EL (cell line): ENCODE measurements around the gene DUOXA1.
"Not testable (repeated sequence)": the region's sequence is repeated elsewhere in the genome, so short reads cannot be mapped to it uniquely, and the experiment has no call there.

Experiments
- DNase-seq: peaks from one replicate; pipeline ENCODE4 v3.0.0-alpha.2; 2016

DUOXA1 gene

DNA sequence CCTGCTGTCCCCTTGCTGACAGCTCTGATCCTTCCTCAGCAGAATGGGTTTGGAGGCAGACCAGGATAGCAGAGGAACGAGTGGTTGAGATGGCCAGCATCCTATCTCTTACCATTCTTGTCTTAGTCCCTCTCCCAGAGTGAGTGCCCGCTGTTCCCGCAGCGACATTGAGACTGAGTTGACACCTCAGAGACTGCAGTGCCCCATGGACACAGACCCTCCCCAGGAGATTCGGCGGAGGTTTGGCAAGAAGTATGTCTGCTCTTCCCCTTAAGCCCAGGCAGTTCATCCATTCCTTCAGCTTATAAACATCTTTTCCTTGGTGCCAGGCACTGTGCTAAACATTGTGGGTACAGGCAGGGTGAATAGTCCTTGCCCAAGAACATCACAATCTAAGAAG lies 21.3 kb upstream of the DUOXA1 start:
- no peak for DNase-seq

DNA sequence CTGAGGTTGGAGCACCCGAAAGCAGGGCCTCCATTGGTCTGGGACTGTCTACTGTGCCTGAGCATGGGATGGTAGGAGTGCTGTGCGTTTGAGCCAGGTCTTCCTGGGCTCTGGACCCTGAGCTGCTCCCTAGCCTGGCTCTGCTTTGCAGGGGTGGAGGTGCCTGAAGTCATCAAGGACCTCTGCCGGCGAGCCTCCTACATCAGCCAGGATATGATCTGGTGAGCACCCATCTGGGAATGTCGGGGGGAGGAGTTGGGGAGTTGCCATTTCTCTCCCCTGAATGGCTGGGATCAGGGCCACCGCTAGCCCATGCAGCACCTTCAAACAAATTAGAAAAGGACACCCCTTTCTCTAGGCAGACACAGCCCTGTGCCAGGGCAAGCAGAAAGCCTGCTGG lies 20.8 kb upstream of the DUOXA1 start:
- peak; percentile 33 for DNase-seq

DNA sequence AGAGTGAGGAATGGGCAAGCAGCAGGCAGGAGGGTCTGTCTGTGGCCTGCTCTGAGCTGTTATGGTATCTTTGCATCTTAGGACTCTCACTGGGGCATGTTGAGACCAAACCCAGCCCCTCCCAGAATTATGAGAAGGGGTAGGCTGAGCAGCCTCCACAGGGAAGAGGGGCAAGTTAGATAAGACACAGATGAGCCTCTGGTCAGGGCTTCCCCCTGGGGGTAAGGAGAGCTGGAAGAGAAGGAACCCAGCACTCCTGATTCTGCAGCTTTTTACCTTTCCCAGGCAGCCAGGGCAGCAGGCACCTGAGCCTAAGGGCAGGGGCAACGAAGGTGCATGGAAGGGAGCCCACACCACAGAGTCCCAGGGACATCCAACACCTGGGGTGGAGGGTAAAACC lies 19.4 kb upstream of the DUOXA1 start:
- DNase-seq, result no peak

DNA sequence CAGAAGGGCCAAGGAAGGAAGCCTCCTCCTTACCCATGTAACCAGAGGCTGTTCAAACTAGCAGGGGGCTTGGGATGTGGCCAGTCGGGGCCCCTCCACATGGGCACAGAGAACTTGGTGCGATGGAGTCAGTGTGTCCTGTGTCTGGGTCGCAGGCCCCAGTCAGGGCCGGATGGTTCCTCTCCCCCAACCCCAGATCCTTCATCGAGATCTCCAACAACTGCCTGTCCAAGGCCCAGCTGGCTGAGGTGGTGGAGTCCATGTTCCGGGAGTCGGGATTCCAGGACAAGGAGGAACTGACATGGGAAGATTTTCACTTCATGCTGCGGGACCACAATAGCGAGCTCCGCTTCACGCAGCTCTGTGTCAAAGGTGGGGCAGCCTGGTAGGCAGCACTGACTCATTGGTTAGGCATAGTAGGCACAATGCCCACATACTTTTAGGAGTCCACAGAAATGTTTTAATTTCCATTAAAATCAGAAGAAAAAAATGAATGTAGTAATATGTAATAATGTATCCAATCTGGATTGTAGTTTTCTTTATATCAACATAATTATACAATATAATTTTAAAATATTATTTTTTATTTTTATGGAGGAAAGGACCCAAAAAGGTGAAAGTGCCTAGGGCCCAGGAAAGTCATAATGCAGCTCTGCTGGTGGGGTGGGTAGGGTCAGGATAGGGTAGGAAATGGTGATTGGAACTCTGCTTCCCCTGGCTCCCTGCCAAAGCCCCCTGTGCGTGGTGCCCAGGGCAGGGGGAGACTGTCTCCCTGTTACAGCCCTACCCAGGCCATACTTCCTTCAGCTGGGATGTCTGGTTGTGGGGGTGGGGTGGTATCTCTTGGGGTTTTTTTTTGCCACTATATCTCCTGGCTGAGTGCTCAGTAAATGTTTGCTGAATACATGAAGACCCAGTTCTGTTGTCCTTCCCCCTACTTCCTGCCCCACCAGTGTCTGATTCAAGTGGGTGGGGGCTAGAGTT lies 18.7 kb upstream of the DUOXA1 start:
- DNase-seq, result peak; percentile 13

DNA sequence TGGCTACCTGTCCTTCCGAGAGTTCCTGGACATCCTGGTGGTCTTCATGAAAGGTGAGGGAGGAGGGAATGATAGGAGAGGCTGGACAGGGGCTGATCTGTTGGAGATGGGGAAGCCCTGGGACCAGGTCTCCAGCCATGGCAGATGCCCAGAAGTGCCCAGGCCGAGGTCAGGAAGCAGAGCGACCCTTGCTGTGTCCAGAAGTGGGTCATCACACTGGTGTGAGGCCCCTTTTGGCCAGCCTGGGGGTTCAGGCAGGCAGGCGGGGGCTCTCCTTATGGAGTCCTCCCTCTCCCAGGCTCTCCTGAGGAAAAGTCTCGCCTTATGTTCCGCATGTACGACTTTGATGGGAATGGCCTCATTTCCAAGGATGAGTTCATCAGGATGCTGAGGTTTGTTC lies 17.9 kb upstream of the DUOXA1 start:
- no peak for DNase-seq

DNA sequence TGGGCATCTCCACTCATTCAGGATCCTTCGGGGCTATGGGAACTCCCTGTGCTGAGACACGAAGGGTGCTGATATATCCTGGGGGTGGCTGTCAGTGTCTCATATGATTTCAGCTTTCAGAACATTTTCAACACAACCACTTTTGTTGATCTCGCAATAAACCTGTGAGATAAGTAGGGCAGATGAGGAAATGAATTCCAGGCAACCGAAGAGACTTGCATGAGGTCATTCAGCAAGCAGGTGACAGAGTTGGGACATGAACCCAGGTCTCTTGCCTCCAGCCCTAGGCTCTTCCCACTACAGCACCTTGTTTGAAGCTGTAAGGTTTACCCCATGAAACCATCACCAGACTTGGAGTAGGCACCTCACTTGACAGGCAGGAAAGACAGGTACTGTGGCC lies 16.7 kb upstream of the DUOXA1 start:
- DNase-seq, result no peak

DNA sequence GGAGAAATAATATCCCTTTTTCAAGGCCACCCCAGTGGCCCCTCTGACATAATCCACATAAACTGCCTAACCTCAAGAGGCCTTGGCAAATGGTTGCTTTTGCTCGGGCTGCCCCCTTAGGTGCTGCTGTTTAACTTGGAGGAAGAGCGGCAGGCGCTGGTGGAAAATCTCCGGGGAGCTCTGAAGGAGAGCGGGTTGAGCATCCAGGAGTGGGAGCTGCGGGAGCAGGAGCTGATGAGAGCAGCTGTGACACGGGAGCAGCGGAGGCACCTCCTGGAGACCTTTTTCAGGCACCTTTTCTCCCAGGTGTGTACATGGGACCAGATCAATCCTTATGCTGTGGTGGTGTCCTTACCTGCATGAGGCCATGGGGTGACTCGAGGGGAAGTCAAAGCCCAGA lies 15.1 kb upstream of the DUOXA1 start:
- no peak for DNase-seq

DNA sequence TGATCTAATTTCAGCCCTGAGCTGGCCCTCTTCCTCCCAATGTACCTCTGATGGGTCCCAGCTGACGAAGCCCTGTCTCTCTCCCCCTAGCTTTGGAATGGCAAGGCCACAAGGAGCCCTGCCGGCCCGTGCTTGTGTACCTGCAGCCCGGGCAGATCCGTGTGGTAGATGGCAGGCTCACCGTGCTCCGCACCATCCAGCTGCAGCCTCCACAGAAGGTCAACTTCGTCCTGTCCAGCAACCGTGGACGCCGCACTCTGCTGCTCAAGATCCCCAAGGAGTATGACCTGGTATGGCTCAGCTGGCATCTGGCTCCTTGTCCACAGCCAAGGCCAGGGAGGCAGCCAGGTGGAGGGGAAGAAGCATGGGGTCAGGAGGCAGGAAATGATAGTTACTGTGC lies 14.3 kb upstream of the DUOXA1 start:
- no peak for DNase-seq

DNA sequence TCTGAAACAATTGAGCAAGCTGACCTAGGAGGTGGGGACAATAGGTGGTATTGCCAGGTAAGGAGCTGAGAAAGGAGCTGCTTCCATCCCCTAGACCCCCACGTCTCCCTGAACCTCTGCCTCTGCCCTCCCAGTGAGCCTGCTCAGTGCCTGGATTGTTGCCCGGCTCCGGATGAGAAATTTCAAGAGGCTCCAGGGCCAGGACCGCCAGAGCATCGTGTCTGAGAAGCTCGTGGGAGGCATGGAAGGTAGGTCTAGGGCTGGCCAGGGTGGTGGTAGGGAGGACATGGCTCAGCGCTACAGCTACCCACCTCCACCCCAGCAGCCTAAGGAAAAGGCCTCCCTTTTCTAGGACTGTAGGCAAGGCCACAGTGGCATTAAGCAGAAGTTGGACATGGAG lies 13.4 kb upstream of the DUOXA1 start:
- DNase-seq, result no peak

DNA sequence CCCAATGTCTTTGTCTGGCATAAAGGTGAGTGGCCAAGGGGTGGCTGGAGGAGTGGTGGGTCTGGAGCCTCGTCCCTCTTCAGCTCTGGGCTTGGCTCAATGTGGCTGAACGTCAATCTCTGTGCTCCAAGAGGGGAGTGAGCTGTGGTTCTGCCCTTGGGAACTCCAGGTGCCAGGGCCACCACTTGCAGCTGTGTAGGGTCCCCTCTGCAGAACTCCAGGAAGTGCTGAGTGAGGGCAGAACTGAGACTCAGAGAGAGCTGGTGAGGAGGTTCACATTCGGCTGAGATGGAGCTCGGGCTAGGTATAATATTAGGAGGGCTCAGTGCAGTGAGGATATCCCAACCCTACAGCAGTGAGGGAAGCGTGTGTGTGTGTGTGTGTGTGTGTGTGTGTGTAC lies 11.7 kb upstream of the DUOXA1 start:
- no peak for DNase-seq

DNA sequence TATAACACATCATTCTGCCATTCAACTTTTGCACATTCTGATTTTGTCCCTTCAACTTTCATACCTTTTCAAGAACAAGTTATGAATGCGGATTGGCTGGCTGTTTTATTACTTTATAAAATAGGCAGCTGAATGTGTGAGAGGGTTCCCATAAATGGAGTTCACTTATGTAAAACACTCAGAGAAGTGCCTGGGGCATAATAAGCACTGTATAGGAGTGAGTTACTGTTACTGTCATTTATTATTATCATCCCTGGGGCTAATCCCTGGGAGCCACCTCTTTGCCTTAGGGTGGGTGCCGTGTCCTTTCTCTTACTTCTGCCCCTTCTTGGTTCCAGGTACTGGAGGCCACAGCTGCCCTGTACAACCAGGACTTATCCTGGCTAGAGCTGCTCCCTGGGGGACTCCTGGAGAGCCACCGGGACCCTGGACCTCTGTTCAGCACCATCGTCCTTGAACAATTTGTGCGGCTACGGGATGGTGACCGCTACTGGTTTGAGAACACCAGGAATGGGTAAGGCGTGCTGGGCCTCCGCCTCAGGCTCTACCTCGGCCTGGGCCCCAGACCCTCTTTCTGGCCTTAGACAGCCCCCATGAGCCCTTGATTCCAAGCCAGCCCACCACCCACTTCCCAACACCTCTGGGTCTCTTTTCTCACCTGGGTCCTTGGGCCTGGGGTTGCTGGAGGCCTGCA lies 11.0 kb upstream of the DUOXA1 start:
- no peak for DNase-seq

DNA sequence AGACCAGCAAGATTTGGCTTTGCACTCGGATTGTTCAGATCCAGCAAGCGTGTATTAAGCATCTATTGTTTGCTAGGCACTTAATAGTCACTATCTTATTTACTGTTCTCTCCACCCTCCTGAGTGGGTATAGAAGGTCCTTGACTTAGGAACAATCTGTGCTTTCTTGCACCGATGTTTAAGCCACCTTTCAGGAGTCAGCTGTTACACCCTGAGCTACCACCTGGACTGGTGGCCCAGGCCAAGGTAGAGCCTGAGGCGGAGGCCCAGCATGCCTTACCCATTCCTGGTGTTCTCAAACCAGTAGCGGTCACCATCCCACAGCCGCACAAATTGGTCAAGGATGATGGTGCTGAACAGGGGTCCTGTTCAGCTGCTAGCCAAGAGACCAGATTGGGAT lies 10.1 kb upstream of the DUOXA1 start:
- DNase-seq, result no peak

DNA sequence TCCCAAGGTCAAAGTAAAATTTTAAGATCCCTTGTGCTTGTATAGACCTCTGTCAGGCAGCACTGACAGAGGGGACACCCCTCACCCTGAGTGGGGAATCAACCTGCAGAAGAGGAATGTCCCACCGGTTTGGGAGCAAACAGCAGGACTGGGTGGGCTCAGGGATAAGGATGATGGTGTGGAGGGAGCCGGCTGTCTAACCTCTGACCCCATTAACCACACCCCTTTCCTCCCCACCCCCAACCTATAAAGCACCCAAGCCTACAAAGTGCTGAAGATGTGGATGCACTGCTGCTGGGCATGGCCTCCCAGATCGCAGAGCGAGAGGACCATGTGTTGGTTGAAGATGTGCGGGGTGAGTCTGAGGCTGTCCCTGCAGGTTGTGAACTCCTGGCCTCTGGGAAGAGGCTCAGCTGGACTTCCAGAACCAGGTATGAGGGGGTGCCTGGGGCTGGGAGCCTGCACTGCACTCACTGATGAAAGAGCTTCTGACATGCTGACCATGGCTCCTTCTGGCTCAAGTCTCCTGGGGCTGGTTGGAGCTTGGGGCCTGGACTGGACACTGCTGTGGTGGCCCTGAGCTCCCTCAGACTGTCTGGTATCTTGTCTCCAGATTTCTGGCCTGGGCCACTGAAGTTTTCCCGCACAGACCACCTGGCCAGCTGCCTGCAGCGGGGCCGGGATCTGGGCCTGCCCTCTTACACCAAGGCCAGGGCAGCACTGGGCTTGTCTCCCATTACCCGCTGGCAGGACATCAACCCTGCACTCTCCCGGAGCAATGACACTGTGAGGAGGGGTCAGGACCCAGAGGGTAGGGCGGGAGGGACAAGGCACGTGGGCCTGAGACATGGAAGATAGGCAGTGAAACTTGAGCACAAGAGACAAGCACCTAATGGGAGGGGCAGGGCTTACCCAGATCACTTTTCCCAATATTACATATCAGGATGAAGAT lies 9.4 kb upstream of the DUOXA1 start:
- DNase-seq, result no peak

DNA sequence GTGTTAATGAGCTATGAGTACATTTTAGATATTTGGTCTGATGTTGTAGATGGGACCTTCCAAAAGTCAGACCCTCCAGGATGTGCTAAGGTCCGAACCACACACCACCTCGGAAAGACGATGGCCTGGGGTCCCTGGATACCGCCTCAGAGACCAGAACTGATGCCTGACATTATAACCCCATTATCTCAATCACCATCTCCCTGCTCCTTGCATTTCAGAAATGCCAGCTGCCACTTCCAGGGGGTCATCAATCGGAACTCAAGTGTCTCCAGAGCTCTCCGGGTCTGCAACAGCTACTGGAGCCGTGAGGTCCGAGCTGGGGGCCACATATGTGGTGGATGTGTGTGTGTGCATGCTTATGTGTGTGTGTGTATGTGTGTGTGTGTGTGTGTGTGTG lies 8.0 kb upstream of the DUOXA1 start:
- no peak for DNase-seq

DNA sequence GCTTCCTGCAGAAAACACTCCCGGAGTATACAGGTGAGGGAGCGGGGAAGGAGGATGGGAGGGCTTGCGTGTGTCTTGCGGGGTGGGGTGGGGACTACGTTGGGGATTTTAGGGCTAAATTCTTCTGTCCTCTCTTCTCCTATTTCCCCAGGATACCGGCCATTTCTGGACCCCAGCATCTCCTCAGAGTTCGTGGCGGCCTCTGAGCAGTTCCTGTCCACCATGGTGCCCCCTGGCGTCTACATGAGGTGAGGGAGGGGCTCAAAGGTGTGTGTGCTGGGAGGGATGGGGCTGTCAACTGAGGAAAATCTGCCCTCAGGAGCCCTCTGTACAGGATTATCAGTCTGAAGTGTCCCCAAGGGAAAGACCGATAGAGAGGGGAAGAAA lies 6.7 kb upstream of the DUOXA1 start:
- no peak for DNase-seq

DNA sequence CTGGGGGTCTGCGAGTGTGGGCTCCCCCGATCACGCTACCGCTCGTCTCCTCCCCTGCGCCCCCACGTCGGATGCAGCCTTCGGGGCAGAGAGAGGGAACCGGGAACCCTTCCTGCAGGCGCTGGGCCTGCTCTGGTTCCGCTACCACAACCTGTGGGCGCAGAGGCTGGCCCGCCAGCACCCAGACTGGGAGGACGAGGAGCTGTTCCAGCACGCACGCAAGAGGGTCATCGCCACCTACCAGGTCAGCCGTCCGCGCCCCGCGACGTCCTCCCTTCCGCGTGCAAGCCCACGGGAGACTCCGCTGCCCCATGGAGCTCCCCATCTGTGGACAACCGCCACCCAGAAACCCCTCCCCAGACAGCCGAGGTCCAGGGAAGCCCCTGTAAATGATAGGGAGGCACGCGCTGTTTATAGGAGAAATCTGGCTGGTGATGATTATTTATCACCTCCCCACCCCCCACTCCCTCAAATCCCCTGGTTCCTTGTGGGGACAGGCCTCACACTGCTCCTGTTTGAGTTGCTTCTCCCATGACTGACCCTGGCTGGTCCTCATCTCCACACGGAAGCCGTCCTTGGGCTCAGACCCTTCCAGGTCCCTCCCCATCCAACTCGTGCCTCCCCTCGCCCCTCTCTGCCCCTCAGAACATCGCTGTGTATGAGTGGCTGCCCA lies 6.2 kb upstream of the DUOXA1 start:
- not testable (repeated sequence) for DNase-seq

DNA sequence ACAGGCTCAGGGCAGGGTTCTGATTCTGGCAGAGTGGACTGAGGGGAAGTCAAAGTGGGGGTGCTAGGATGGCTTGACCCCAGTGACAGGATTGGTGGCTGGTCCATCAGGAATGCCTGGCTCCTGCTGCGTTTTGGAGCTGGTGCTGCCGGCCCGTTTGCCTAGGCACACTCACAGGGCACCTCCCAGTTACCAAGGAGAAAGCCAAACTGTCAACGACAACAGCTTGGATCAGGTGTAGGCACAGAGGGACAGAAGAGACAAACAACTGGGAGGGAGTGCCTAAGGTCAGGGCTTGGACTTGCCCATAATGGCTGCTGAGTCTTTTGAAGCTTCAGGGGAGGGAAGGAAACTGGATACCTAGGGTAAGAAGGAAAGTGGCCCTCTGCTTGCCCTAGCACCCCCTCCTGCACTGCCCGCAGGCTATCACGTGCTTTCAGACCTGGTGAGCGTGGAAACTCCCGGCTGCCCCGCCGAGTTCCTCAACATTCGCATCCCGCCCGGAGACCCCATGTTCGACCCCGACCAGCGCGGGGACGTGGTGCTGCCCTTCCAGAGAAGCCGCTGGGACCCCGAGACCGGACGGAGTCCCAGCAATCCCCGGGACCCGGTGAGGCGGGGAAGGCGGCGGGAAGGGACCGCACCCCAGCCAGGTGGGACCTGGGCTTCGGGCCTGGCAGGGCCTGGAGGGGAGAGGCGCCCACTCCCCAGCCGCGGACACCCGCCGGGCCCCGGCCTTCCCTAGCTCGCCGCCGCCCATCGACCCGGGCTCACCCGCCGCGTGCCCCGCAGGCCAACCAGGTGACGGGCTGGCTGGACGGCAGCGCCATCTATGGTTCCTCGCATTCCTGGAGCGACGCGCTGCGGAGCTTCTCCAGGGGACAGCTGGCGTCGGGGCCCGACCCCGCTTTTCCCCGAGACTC lies 5.3 kb upstream of the DUOXA1 start:
- no peak for DNase-seq

DNA sequence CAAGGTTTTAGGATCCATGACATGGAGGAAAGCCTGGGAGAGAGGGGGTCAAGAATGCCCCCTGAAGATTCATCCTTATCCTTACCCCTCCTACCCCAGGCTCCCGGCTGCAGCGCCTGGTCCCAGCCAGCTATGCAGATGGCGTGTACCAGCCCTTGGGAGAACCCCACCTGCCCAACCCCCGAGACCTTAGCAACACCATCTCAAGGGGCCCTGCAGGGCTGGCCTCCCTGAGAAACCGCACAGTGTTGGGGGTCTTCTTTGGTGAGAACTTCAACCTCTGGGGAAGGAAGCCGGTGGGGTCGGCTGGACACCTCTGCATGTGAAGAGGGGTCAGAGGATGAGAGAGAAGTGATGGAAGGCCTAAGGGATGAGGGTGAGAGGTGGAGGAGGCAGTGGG lies 4.4 kb upstream of the DUOXA1 start:
- no peak for DNase-seq

DNA sequence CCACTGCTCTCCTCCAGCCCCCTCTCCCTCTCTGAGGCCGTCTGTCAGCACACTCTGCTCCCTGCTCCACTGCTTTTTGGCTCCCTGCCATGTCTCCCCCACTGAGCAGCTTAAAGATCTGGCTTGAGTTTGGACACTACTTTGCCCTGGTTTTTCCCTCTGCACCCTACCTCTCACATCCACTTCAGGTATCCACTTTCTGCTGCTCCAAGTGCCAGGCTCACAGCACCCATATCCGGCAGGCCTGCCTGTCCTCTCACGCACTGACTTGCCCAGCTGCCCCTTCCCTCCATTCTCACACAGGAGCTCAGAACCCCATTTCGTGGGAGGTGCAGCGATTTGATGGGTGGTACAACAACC lies 3.9 kb upstream of the DUOXA1 start:
- DNase-seq, result no peak

DNA sequence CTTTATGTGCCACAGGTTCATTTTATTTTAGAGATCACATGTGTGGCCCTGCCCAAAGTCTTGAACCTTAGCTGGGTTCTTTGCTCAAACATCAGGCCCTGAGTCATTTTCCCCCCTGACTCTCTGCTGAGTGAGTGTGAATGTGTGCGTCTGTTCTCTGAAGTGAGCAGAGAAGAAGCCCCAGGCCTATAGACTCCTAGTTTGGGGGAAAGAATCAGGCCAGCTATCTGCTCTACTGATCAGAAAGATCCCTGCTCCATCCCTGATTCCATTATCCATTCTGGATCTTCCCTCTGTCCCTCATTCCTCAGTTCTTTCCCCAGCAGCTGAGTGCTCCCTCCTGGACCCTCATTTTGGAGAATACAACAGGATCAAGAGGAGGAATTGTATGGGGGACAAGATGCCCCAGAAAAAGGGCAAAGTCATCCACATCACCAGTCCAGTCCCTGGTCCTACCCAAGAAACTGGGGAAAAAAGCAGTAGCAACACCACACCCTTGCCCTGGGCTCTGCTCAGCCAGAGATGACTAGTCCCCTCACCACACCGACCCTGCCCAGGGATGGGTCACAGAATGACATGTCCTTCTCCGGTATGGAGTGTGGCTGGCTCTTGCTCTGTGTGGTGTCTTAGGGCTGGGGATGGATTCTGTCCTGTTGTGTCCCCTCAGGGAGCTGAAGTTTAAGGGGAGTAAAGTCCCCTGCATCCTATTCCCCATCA lies 3.3 kb upstream of the DUOXA1 start:
- DNase-seq, result no peak

DNA sequence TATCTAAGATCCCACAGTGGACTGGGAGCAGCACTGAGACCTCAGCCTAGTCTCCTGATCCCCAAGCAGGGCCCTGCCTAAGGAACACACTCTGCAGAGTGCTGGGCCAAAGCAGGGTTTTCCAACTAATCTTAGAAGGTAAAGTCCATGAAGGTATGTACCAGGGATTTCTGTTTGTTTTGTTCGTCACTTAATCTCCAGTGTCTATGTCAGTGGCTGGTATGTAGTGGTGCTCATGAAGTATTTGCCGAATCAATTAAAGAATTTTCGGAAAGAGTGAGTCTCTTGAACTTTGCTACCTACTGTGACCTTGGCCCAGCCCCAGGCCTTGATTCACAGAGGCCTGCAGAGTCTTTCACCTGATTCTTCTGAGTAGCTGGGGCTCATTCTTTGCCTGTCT lies 1.8 kb upstream of the DUOXA1 start:
- no peak for DNase-seq
